Activated CD8-positive, alpha-beta memory T cell treated with anti-CD3 and anti-CD28 coated beads, Interleukin-2, amount 50 U/mL, for 1 hour (primary cell): Measurements from ENCODE around the gene CCSER1.
"Not testable (repeated sequence)": the region's sequence is repeated elsewhere in the genome, so short reads cannot be mapped to it uniquely, and the experiment has no call there.

Experiments used
- DNase-seq: peaks from one replicate; pipeline ENCODE4 v3.0.0-alpha.2; 2020; ENCODE audit errors: extremely low read depth

CCSER1 gene

GRCh38 chr4:91057871-91058270 is 930.7 kb downstream of the CCSER1 start:
- DNase-seq, result no peak

- DNase-seq, result no peak
Measured at GRCh38 chr4:91058345-91058744, 931.2 kb downstream of the CCSER1 start.

GRCh38 chr4:91064157-91064853 is 937.1 kb downstream of the CCSER1 start:
- no peak for DNase-seq

DNA sequence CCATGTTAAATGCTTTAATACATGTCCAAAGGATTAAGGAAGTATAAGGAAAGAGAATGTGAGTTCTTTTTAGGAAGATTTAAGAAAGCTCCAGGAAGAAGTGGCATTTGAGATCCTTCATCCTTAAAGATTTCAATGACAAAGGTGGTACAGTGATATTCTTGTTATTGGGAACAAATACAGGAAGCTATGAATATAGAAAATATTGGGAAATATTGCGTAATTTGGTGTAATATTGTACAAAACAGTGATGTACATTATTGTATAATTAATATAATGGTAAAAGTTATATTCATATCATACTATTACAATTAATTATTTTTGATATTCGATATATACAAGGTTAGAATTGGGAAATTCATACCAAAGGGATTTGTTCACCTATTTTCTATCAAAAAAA is 937.9 kb downstream of the CCSER1 start:
- no peak for DNase-seq

- DNase-seq, result no peak
Measured at GRCh38 chr4:91070736-91071135, 943.5 kb downstream of the CCSER1 start.

GRCh38 chr4:91076147-91076546 is 949.0 kb downstream of the CCSER1 start:
- DNase-seq, result no peak

GRCh38 chr4:91085961-91086360 is 958.8 kb downstream of the CCSER1 start:
- DNase-seq, result no peak

- no peak for DNase-seq
Measured at GRCh38 chr4:91087743-91088142, 960.5 kb downstream of the CCSER1 start.

DNA sequence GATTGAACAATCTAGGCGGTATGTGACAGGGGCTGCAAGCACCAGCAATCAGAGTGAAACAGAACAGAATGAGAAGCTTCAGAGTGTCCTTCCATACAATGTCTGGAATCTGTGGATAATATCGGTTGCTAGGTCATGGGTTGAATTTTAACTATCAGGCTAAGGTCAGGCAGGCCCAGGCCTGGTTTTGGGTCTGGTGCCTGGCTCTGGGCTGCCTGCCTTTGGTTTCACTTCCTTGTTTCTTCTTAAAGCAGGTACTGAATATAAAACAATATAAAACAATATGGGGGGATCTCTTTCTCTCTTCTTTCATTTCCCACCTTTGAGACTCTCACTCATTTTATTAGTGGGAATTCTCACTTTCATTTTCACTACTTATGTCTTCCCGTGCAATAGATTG is 962.0 kb downstream of the CCSER1 start:
- DNase-seq, result no peak

GRCh38 chr4:91092398-91092980 is 965.3 kb downstream of the CCSER1 start:
- DNase-seq, result no peak

DNA sequence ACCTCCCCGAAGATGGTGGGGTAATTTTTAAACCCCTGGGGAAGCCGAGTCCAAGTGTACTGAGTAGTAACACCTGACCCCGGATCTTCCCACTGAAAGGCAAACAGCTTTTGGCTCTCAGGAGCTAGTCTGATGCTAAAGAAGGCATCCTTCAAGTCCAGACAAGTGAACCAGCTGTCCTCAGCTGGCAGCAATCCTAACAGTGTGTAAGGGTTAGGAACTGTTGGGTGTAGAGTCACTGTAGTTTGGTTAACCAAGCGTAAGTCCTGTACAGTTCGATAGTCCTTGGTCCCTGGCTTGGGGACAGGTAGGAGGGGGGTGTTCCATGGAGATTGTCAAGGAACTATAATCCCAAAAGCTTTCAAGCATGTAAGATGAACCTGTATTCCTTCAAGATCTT is 967.0 kb downstream of the CCSER1 start:
- not testable (repeated sequence) for DNase-seq

- DNase-seq, result no peak
Measured at GRCh38 chr4:91099666-91100065, 972.5 kb downstream of the CCSER1 start.

- DNase-seq, result no peak
Measured at GRCh38 chr4:91108751-91109150, 981.6 kb downstream of the CCSER1 start.

GRCh38 chr4:91111556-91111955 is 984.4 kb downstream of the CCSER1 start:
- no peak for DNase-seq

DNA sequence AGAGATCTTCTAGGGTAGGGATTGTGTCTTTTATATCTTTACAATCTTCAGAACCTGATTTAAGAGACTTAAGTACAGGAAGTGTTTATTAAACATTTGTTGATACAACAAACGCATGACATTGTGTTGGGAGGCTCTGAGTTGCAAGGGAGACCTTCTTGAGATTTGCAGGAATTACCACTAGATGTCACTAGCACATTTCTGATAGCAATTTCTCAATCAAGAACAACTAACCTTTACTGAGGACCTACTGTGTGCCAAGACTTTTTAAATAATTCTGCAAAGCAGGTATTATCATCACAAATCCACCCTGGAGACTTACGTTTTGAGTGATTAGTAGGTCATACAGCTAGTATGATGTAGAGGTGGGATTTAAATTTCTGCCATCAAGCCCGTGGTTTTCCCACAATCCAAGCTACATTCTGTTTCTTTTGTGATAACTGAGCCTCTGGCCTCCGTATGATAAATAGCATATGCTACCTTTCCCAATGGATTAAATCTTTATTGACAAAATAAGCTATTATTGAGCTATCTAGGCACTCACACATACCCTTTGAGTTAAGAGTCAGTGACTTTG is 986.0 kb downstream of the CCSER1 start:
- no peak for DNase-seq

DNA sequence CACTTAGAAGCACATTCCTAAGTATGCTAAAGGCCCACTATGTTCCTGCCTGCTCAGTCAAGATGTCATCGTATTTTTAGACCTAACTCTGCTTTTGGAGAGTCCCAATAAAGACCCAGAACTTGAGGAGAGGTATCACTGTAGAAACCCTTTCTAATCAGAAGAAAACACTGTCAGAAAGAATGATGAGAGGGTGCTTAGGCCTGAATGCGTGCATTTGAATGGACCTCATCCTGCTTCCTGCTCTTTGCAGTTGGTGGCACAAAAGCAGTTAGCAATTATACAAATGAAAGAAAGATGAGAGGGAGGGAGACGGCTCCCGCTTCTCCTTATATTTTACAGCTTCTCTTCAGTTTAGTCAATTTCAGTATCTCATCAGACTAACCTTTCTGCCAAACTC is 987.2 kb downstream of the CCSER1 start:
- no peak for DNase-seq

GRCh38 chr4:91116861-91117260 is 989.7 kb downstream of the CCSER1 start:
- DNase-seq, result no peak

- DNase-seq, result no peak
Measured at GRCh38 chr4:91118597-91118996, 991.4 kb downstream of the CCSER1 start.

DNA sequence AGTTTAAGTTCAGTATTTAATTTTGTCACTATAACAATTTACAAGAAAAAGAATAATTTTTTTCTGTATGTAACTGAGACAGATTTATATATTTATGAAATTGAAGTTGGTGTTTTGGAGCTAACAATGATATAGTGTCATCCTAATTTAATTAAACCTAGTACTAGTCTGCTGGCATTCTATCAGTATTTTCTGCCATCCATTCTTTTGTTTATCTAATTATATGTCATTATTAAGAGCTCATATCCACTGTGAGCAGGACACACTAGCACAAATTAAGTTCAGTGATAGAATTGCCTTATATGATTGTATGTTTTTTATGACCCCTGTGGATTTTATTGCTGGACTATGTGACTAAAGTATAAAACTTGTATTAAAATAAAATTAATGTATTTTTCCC is 996.5 kb downstream of the CCSER1 start:
- DNase-seq, result no peak

DNA sequence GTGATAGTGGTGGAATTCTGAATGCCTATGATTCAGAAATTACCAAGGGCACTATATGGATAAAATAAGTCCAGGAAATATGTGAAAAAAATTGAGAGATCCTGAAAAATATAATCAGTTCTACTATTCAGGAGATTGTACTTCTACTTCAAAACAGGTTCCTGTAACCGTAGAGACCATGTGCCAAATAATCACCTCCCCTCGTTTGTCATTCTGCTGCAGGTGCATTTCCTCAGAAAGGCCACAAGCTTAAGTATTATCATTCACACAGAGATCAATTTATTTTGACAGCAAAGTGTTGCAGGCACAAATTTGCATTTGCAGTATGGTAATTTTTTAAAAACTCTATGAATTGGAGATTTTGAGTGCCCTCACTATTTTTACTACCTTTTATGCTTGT is 1000.0 kb downstream of the CCSER1 start:
- DNase-seq, result no peak

- DNase-seq, result no peak
Measured at GRCh38 chr4:91127831-91128230, 1000.6 kb downstream of the CCSER1 start.

- DNase-seq, result no peak
Measured at GRCh38 chr4:91128519-91128918, 1001.3 kb downstream of the CCSER1 start.

GRCh38 chr4:91147067-91147466 is 1019.9 kb downstream of the CCSER1 start:
- DNase-seq, result no peak
